GM19395 (cell line): ENCODE measurements around the gene SH2B3.
"Not testable (repeated sequence)": the region's sequence is repeated elsewhere in the genome, so short reads cannot be mapped to it uniquely, and the experiment has no call there.

Source experiments
- ATAC-seq: cut with Tn5 transposase; IDR thresholded peaks from one replicate; pipeline ENCODE4 v1.9.1; 2021; ENCODE audit warnings: mild to moderate bottlenecking, moderate library complexity; ENCODE audit not compliant: unreplicated experiment

SH2B3 gene

GRCh38 chr12:111405859-111406473, at the start of gene SH2B3:
SH2B3 (plus strand) TSS chr12:111405923; CDS start chr12:111418146, 12,223 bp downstream.
- peak; percentile 4 for ATAC-seq

DNA sequence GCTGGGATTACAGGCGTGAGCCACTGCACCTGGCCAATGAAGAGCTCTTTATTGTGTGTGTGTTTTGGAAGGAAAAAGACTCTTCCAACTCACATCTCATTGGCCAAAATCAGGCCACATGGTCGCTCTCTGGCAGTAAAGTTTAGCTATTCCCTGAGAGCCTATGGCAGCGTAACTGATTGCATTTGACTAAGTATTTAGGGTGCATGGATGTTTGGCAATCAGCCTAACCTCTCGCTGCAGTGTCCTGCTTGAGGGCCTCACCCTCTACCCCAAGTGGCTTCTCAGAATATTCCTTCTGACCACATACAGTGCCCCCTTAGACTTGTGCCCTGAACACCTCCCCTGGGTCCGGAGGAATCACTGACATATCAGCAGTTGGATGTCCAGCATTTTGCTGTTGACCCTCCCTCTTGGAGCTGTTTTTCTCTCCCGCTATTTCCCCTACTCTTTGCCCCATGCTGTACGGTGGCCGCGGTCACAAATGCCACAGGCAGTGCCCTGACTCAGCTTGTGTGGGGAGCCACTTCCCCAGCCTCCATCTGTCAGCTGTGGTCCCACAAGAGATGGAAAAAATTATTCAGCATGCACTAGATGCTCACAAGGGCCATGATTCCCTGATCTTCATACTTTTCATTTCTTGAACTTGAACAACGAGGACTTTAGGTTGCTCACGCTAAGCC, 46.4 kb upstream of the SH2B3 start:
- ATAC-seq, result no peak

- ATAC-seq, result no peak
These were observed 45.8 kb upstream of the SH2B3 start for GRCh38 chr12:111359914-111360276.

DNA sequence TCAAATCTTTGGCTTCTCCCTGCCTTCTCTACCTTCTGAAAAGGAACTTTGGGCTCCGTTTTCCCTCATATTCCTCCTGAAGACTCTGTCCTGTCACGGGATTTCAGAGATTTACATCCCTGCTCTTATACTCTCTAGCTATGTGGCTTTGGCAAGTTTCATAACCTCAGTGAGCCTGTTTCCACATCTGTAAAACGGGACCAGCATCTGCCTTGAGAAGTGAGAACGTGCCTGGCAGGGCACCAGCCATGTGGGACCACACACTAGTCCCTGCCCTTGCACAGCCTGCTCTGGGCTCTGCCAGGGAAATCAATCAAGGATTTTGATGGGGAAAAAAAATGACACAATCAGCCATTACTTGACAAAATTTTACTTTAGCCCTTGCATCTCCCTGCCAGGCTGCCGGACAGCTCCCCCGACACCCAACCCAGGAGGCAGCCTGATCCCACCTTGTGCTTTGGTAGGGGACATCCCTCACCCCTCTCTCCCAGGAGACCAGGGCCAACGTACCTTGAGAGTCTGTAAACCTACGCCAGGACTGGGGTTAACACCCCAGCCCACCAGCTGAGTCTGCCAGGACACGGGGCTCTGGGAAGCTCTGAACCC, 45.3 kb upstream of the SH2B3 start:
- ATAC-seq, result no peak

- no peak for ATAC-seq
These were observed 44.5 kb upstream of the SH2B3 start for GRCh38 chr12:111361073-111361716.

DNA sequence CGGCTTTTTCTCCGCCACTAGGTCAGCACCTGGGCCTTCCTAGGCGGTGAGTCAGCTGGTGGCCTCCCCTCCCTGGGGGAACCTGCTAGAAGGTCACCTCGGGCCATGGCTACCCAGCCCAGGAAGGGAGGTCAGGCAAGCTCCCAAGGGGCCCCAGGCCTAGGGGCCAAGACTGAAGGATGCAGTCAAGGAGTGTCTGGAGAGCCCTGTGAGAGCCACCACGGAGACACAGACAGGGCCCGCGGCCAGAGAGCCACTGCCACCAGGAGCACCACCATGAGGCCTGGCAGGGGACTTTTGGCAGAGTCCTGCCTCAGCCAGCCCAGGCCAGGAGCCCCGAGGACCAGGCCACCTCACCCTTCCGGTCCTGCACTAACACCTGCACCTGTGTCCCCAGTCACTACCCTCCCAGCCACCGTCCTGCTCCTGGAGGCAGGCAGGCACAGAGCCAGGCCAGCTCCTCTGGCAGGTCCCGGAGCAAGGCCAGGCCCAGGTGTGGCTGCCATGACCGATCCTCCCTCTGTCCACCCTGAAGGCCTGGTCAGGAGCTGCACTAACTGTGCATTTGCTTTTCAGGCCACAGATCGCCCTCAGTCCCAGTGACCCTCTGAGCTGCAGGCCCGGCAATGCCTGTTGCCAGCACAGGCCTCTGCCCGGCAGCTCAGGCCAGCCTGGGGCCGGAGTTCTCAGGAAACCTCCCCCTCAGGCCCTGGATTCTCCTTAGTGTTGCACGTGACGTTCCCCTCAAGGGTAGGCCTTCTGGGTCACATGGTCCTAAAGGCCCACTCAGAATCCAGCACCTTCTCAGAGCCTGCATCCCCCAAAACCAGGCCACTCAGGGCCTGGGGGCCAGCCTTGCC, 43.8 kb upstream of the SH2B3 start:
- no peak for ATAC-seq

DNA sequence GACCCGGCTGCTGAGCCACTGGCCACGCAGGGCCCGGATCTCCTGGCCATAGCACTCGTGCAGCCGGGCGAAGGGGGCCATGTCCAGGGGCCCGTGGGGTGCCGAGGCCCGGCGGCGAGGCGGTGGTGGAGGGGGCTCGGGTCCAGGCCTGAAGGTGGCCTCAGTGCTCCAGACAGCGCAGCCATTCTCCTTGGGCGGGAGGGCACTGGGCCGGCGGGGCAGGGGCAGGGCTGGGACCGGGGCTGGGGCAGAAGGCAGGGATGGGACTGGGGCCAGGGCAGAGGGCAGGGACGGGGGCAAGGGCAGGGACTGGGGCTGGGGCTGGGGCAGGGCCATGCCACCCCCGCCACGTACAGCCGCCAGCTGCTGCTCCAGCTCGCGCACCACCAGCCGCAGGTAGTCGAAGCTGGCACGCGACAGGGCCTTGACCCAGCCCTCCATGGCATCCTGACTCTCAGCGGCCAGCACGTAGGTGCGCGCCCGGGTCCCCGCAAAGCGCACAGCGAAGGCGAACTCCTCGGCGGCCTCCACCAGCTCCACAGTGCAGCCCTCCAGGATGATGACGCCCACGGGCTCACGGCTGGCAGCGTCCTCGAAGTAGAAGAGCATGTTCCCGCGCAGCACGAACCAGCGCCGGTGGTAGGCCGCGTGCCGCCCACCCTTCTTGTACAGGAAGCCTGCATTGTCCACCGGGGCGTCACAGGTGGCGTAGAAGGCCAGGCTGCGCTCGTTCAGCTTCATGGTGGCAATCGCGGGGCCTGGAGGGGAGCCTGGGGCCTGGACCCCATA, 42.8 kb upstream of the SH2B3 start:
- no peak for ATAC-seq

- ATAC-seq, result no peak
These were observed 42.1 kb upstream of the SH2B3 start for GRCh38 chr12:111363578-111363977.

GRCh38 chr12:111366075-111366474, 39.6 kb upstream of the SH2B3 start:
- no peak for ATAC-seq

DNA sequence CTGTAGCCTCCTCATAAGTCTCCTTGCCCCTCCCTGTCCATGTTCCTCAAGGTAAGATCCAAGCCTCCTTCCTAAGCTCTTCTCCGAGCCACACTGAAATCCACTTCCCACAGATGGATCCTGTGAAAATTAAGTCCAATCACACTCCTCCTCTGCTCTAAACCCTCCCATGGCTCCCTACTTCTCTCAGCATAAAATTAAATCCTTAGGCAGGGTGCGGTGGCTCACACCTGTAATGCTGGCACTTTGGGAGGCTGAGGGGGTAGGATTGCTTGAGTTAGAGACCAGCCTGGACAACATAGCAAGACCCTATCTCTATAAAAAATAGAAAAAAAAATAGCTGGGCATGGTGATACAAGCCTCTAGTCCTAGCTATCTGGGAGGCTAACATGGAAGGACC, 39.1 kb upstream of the SH2B3 start:
- no peak for ATAC-seq

DNA sequence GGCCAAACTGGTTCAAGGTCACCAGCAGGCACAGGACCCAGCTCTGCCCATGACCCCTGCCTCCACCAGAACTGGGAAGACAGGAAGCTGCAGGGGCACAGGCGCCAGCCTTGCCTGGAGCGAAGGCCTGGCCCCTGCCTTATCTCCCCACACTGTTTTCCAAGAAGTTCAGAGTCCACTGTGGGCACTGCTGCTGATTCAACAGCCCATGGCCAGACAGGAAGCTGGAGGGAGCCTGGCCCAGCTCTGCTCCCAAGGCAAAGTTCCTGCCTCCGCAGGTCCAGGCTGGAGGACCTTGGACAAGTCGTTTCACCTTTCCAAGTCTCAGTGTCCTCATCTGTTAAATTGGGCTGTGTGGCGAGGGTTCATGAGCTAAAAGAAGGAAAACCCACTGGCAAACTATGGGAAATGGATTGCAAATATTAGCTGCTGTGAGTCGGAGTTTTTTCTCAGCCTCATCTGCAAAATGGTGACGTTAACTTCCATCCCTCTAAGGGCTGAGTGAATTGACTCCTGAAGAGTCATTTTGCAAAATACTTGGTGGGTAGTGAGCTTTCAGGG, 38.0 kb upstream of the SH2B3 start:
- no peak for ATAC-seq

DNA sequence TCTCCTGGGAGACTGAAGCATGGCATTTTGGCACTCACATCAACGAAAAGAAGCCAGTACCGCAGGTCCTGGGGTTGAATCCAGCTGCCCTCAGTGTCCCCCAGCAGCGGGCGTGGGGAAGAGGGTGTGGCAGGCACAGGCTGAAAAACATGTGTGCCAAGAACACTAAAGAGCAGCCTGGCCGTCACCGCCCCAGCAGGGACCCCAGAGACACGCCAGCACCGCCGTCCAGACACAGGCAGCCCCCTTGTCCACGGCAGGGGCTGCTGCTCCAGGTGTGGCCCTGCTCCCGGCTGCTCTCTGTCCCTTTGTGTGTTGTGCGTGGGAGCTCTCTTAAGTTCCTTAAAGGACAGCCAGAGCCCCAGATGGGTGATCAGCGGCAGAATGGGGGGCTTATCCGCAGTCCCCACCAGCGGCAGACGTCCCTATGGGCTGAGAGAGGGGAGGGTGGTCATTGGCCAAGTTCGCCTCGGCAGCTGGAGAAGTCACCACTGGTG, 37.4 kb upstream of the SH2B3 start:
- no peak for ATAC-seq

- peak; percentile 96 for ATAC-seq
These were observed 36.8 kb upstream of the SH2B3 start, which contains the start of gene PHETA1 for GRCh38 chr12:111368788-111369495. PHETA1 (minus strand) TSS chr12:111369095; CDS start chr12:111363427, 5,668 bp downstream.

DNA sequence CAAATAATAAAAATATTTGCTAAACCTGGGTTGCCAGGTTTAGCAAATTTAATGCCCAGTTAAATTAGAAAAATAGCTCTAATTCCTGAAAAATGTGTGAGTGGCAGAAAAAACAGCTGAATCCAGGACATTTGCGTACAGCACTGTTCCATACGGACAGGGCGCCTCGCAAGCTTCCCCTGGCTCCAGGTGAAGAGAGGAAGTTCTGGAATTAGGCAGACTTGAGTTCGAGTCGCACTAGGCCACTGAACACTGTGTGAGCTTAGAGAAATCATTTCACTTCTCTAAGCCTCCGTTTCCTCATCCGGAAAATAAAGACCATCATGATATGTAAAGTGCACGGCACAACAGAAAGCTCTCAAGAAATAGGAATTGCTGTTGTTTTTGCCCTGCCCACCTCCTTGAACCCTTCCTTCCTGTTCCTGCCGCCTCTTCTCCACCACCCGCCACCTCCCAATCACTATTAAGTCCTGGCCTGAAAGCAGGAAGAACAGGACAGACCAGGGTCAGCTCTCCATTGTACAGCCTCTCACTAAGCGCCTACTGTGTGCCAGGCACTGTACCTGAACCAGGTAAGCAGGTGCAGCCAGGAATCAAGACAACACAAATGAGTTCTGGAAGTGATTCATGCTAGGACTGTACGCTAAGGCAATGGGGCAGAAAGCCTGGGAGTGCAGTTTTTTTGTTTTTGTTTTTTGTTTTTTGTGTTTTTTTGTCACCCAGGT, 36.1 kb upstream of the SH2B3 start:
- no peak for ATAC-seq

DNA sequence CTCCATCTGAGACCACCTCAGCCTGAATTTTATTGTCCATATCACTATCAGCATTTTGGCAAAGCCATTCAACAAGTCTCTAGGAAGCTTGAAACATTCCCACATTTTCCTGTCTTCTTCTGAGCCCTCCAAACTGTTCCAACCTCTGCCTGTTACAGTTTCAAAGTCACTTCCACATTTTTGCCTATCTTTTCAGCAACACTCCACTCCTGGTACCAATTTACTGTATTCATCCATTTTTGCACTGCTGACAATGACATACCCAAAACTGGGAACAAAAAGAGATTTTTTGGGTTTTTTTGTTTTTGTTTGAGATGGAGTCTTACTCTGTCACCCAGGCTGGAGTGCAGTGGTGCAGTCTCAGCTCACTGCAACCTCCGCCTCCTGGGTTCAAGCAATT, 32.5 kb upstream of the SH2B3 start:
- not testable (repeated sequence) for ATAC-seq

DNA sequence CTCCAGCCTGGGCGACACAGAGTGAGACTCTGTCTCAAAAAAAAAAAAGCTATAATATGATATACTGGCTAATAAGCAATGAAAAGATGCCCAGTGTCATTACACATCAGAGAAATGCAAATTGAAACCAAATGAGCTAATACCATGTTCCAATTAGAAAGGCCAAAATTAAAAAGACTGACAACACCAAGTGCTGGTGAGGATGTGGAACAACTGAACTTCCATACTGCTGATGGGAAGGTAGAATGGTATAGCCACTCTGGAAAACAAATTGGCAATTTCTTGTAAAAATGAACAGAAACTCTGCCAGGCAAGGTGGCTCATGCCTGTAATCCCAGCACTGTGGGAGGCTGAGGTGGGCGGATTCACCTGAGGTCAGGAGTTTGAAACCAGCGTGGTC, 28.3 kb upstream of the SH2B3 start:
- ATAC-seq, result no peak

DNA sequence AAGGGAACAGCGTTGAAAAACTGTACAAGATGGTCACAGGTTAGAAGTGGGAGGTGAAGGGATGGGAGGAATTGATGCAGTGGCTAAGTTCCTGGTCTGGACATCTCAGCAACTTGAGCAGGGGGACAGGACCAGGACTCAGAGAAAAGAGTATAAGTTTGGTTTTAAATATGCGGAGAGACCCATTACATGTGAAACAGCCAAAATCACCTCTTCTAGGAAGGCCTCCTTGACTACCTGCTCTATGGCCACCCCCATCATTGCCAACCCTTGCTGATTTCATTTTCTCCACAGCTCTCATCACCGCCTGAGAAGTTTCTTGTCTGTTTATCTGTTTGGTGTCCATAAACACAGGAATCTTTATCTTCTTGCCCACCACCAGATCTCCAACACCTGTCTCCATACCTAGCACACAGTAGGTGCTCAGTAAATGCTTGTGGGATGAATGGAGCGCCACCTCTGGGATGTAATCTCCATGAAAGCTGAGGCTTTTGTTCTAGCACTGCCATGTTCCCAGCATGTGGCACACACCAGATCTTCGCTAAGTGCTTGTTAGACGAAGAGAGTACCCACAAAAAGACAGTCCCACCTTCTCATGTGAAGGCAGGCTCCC, 25.7 kb upstream of the SH2B3 start:
- ATAC-seq, result no peak

DNA sequence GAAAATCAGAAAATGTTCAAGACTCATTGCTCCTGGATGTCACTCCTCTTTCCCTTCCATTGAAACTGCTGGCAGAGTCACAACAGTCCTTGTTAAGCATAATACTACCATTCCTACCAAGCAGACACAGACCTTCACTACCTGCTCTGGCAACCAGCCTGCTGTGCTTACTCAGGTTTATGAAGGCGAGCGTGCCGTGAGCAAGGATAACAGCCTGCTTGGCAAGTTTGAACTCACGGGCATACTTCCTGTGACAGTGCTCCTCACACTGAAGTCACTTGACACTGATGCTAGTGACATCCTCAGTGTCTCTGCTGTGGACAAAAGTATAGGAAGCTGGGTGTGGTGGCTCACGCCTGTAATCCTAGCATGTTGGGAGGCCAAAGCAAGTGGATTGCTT, 21.1 kb upstream of the SH2B3 start:
- ATAC-seq, result no peak
